C4-2B (cell line): ENCODE results near the gene ZNF652.

ENCODE experiments used
- H3K27ac ChIP-seq: fragments of 450-650 bp; 2 replicates; pipeline ENCODE4 v1.5.1; 2017
- CTCF ChIP-seq: fragments of 450-650 bp; conservative IDR thresholded peaks from 2 replicates; pipeline ENCODE4 v1.5.1; 2017; ENCODE audit warnings: mild to moderate bottlenecking
- ZFX ChIP-seq: fragments of 450-650 bp; IDR thresholded peaks from 2 replicates; pipeline ENCODE4 v1.6.1; 2017

Gene ZNF652

GRCh38 chr17:49361902-49362722 lies at the start of gene ZNF652:
Gene ZNF652 (minus strand): TSS chr17:49362250. CDS start chr17:49317725, 44,525 bp downstream.
- H3K27ac ChIP-seq, result peak within 1 kb of the TSS; percentile 90
- TF ChIP-seq ZFX, result peak; percentile 95
- TF ChIP-seq CTCF, result no peak

- H3K27ac ChIP-seq, result peak overlapping the region; percentile 12; the same call in 1 of the 2 replicates
- TF ChIP-seq ZFX (no peak), CTCF (no peak)
These were observed 47.0 kb upstream of the ZNF652 start for GRCh38 chr17:49409066-49409465.

- no peak for TF ChIP-seq ZFX
- TF ChIP-seq CTCF, result peak; percentile 87
- peak overlapping the region; percentile 12; the same call in 1 of the 2 replicates for H3K27ac ChIP-seq
These were observed 46.0 kb upstream of the ZNF652 start for GRCh38 chr17:49407981-49408501.

GRCh38 chr17:49407086-49407485 lies 45.0 kb upstream of the ZNF652 start:
- H3K27ac ChIP-seq, result no peak overlapping the region

GRCh38 chr17:49406421-49407061 lies 44.5 kb upstream of the ZNF652 start:
- H3K27ac ChIP-seq, result no peak overlapping the region
- TF ChIP-seq ZFX (no peak), CTCF (no peak)

More at GRCh38 chr17:49407086-49407485, 45.0 kb upstream of the ZNF652 start:
- TF ChIP-seq ZFX (no peak), CTCF (no peak)

GRCh38 chr17:49404906-49405305 lies 42.9 kb upstream of the ZNF652 start:
- TF ChIP-seq CTCF, result no peak
- no peak for TF ChIP-seq ZFX
- no peak overlapping the region for H3K27ac ChIP-seq

GRCh38 chr17:49404361-49404760 lies 42.3 kb upstream of the ZNF652 start:
- TF ChIP-seq CTCF (no peak), ZFX (no peak)
- no peak overlapping the region for H3K27ac ChIP-seq
